Endothelial cell of umbilical vein (primary cell): ENCODE data around the gene TTLL5. TPM values are rescaled to one million over a fixed set of nuclear protein-coding genes. Genes with fewer than 3 reads are reported as not detected.

ENCODE experiments used
- BruUV-seq: library from RNA; stranded (reverse); fragments of 400-500 nt; replicated peaks from 2 replicates; lab custom pipeline; 2021; lab: Mats Ljungman, UMichigan
- CTCF ChIA-PET: fragments of 300-600, 350-600 bp; sonication (Branson Sonifier 250); formaldehyde crosslinking; loops from one replicate; lab custom pipeline; 2021; ENCODE audit warnings: antibody characterized with exemption, inconsistent platforms; lab: Charles Lee
- POLR2A ChIA-PET: fragments of 300-600, 350-600 bp; sonication (Branson Sonifier 250); formaldehyde crosslinking; loops from one replicate; lab custom pipeline; 2021; ENCODE audit warnings: antibody characterized with exemption, inconsistent platforms; lab: Charles Lee
- DNase-seq: peaks from one replicate; pipeline ENCODE4 v3.0.0-alpha.2; 2011; ENCODE audit warnings: low read depth, low spot score
- FAIRE-seq: peaks from 2 replicates; lab custom pipeline; 2011; peaks lifted over from hg19 to GRCh38; lab: Jason Lieb, UNC
- H2AFZ ChIP-seq: 2 replicates; pipeline ENCODE4 v1.6.0; 2012; ENCODE audit warnings: low read depth, low read length, control low read depth, inconsistent platforms
- H3K27ac ChIP-seq: 2 replicates; pipeline ENCODE4 v1.5.1; 2011; ENCODE audit warnings: low read depth, mild to moderate bottlenecking, control low read depth, low read length, moderate library complexity; ENCODE audit not compliant: insufficient read depth
- H3K27me3 ChIP-seq, 2 experiments: 2 replicates each; pipeline versions ENCODE4 v1.6.0 to v1.6.1; 2011; ENCODE audit warnings: low read length in 2 of 2, mixed read lengths in 1 of 2; ENCODE audit not compliant: control insufficient read depth in 2 of 2, insufficient read depth in 2 of 2
- H3K36me3 ChIP-seq, 2 experiments: 2 replicates in 1 of 2; 3 replicates in 1 of 2; pipeline ENCODE4 v1.5.1; 2011; ENCODE audit warnings: low read length in 2 of 2, mild to moderate bottlenecking in 1 of 2, moderate library complexity in 1 of 2; ENCODE audit not compliant: control insufficient read depth in 2 of 2, insufficient read depth in 2 of 2; ENCODE audit errors: extremely low read depth in 1 of 2
- H3K4me1 ChIP-seq: 3 replicates; pipeline ENCODE4 v1.5.1; 2011; ENCODE audit warnings: mild to moderate bottlenecking, low read length; ENCODE audit not compliant: control insufficient read depth, insufficient read depth; ENCODE audit errors: extremely low read depth
- H3K4me2 ChIP-seq: 2 replicates; pipeline ENCODE4 v1.6.1; 2011; ENCODE audit warnings: low read length, control low read depth, mixed read lengths; ENCODE audit not compliant: insufficient read depth
- H3K4me3 ChIP-seq, 3 experiments: fragments of 200-600 bp in 1 of 3; sonication (generic), shearing (Covaris generic) in 1 of 3; replicated peaks in 1 of 3; 2 replicates each; pipeline ENCODE4 v1.5.1; 2011 to 2016; ENCODE audit warnings: control low read depth in 3 of 3, low read length in 3 of 3, mild to moderate bottlenecking in 2 of 3, inconsistent platforms in 1 of 3, low read depth in 1 of 3, moderate library complexity in 1 of 3; ENCODE audit not compliant: insufficient read depth in 1 of 3
- H3K79me2 ChIP-seq: 2 replicates; pipeline ENCODE4 v1.6.0; 2012; ENCODE audit warnings: low read length, inconsistent platforms; ENCODE audit not compliant: control insufficient read depth, insufficient read depth
- H3K9ac ChIP-seq: replicated peaks from 2 replicates; pipeline ENCODE3; 2011; ENCODE audit warnings: low read length, control low read depth; ENCODE audit not compliant: insufficient read depth; ENCODE audit errors: extremely low read depth
- H3K9me1 ChIP-seq: replicated peaks from 3 replicates; pipeline ENCODE4 v1.6.0; 2011; ENCODE audit warnings: mild to moderate bottlenecking, low read length; ENCODE audit not compliant: control insufficient read depth, insufficient read depth; ENCODE audit errors: extremely low read depth
- H3K9me3 ChIP-seq: replicated peaks from 2 replicates; pipeline ENCODE4 v1.5.1; 2012; ENCODE audit warnings: low read length, inconsistent platforms; ENCODE audit not compliant: control insufficient read depth, insufficient read depth
- H4K20me1 ChIP-seq: replicated peaks from 2 replicates; pipeline ENCODE3; 2011; ENCODE audit warnings: mild to moderate bottlenecking, low read length; ENCODE audit not compliant: control insufficient read depth, insufficient read depth; ENCODE audit errors: extremely low read depth
- EZH2 ChIP-seq: IDR thresholded peaks from 2 replicates; pipeline ENCODE4 v1.6.1; 2012; ENCODE audit warnings: borderline replicate concordance, low read depth, mild to moderate bottlenecking, moderate library complexity, low read length, inconsistent platforms; ENCODE audit not compliant: severe bottlenecking
- FOS ChIP-seq: IDR thresholded peaks from 2 replicates; pipeline ENCODE4 v1.6.1; 2011; ENCODE audit warnings: mild to moderate bottlenecking, low read length, moderate library complexity, borderline replicate concordance; ENCODE audit not compliant: insufficient read depth
- GATA2 ChIP-seq: IDR thresholded peaks from 2 replicates; pipeline ENCODE4 v1.7.0; 2011; ENCODE audit warnings: low read depth, mild to moderate bottlenecking, moderate library complexity, mixed read lengths, low read length; ENCODE audit not compliant: insufficient read length, insufficient read depth
- JUN ChIP-seq: IDR thresholded peaks from 2 replicates; pipeline ENCODE4 v1.6.1; 2011; ENCODE audit warnings: borderline replicate concordance, low read depth; ENCODE audit not compliant: insufficient read length, insufficient read depth
- MYC ChIP-seq: IDR thresholded peaks from one replicate; pipeline ENCODE4 v1.6.1; 2011; ENCODE audit warnings: mild to moderate bottlenecking, low read depth, low read length
- POLR2A ChIP-seq: IDR thresholded peaks from 2 replicates; pipeline ENCODE4 v1.6.1; 2012; ENCODE audit warnings: low read depth, mild to moderate bottlenecking, control low read depth, low read length
- POLR2AphosphoS5 ChIP-seq: IDR thresholded peaks from 2 replicates; pipeline ENCODE4 v1.6.1; 2012; ENCODE audit warnings: low read depth, mild to moderate bottlenecking, control low read depth, low read length, moderate library complexity; ENCODE audit not compliant: insufficient read depth
- dilution Hi-C: fragments of 300-500 bp; cut with MboI; formaldehyde crosslinking; loops from one replicate; pipeline ENCODE4 v1.15.0; 2019; ENCODE audit warnings: low sequenced_read_pairs; ENCODE audit not compliant: extremely low pct_ligation_motif_present
- intact Hi-C: fragments of 100-400 bp; cut with micrococcal nuclease; formaldehyde crosslinking; loops from one replicate; pipeline ENCODE4 v1.10.0; 2022
- polyA plus RNA-seq, 4 experiments: library from polyadenylated mRNA; depleted of rRNA in 3 of 4; stranded (reverse) in 3 of 4; unstranded in 1 of 4; fragments of >200 nt; gene quantifications; 2 replicates each; pipeline versions ENCODE4 v1.2.1 to v1.2.3, GENCODE V29; 2011 to 2012; ENCODE audit warnings: missing spikeins in 1 of 4
- total RNA-seq: library from RNA; stranded (reverse); gene quantifications from 2 replicates; pipeline ENCODE4 v1.2.3, GENCODE V29; 2021
- TF ChIP-seq, protein P1 (sequence below): IDR thresholded peaks from 2 replicates; pipeline ENCODE4 v1.6.1; 2011; ENCODE audit not compliant: insufficient read depth, insufficient read length
- TF ChIP-seq, protein P2 (sequence below), 2 donors: IDR thresholded peaks; 1 replicate in 1 of 2; 2 replicates in 1 of 2; pipeline ENCODE4 v1.5.1; 2011; ENCODE audit warnings: low read length in 2 of 2, mild to moderate bottlenecking in 2 of 2, moderate library complexity in 2 of 2, control low read depth in 1 of 2, inconsistent platforms in 1 of 2, low read depth in 1 of 2; ENCODE audit not compliant: insufficient read depth in 1 of 2; ENCODE audit errors: extremely low read depth in 1 of 2

TTLL5 gene
- total and polyA plus RNA-seq, 2 donors (not counting 3 experiments of a cell fraction or from before 2014, with no cell fraction given): 33.2 to 93.6 TPM

DNA sequence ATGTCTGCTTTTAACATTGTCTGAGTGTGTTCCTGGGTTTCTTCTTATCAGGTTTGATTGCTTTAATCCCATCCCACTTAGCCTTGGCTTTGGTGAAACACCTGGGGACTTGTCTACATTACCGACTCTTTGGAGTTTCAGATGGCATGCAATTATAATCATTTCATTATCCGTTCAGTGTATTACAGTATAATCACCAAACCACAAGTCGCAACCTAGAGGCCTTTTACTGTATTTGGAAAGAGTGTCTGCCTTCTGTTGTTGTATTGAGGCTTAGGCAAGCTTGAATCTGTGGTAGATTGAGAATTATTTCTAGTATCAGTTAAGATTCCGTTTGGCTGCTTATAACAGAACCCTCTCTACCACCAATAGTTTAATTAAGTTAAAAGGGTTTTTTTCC lies 216.8 kb downstream of the TTLL5 start:
- FAIRE-seq: no peak

DNA sequence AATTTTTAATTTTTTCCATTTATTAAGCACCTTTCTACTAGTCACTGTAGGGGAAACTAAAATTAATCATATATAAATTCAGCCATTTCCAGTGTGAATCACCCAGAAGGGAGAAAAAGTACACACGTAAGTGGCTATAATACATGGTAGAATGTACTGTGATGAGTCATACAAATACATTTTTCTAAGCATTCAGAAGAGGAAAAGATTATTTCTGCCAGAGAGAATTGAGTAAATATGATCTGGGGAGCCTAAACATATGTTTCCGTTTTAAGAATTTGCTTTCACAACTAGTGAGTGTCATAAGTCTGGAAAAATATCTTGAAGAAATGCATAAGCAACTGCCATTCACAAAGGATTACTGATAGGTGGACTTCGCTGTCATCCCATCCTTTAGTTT lies 218.0 kb downstream of the TTLL5 start:
- H3K4me1 ChIP-seq: peaks cover 23% of the 10 kb centered on the region
- H3K9me1 ChIP-seq: no peaks in the 10 kb centered on the region
- H3K4me2 ChIP-seq: peak overlapping the region; percentile 41
- DNase-seq: peak; percentile 95
- dilution Hi-C loops (no loop called here), intact Hi-C loops (loop anchor here (1.0 kb wide), 1 partner anchor 8 kb away; no protein-coding TSS in a partner anchor)
- ChIA-PET CTCF (interaction anchor here (0.9 to 4.6 kb wide), 6 partner anchors 8 to 170 kb away, joined by 3 to 23 read pairs (median 6); no protein-coding TSS in a partner anchor), POLR2A (no interaction called here)
- H3K9me3 ChIP-seq: no peaks in the 10 kb centered on the region
- H3K4me3 ChIP-seq: no peak overlapping the region
- H3K9ac ChIP-seq: peak overlapping the region; percentile 67
- H3K36me3 ChIP-seq: peaks cover 0 to 3% of the 10 kb centered on the region in 2 experiments
- H4K20me1 ChIP-seq: no peaks in the 10 kb centered on the region
- FAIRE-seq: peak; percentile 79
- TF ChIP-seq GATA2 (peak; percentile 45), MYC (no peak), POLR2AphosphoS5 (peak; percentile 18), EZH2 (no peak), POLR2A (peak; percentile 59), FOS (peak; percentile 97), JUN (peak; percentile 98)
- TF ChIP-seq, protein P1, sequence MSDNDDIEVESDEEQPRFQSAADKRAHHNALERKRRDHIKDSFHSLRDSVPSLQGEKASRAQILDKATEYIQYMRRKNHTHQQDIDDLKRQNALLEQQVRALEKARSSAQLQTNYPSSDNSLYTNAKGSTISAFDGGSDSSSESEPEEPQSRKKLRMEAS: no peak
- TF ChIP-seq, protein P2, sequence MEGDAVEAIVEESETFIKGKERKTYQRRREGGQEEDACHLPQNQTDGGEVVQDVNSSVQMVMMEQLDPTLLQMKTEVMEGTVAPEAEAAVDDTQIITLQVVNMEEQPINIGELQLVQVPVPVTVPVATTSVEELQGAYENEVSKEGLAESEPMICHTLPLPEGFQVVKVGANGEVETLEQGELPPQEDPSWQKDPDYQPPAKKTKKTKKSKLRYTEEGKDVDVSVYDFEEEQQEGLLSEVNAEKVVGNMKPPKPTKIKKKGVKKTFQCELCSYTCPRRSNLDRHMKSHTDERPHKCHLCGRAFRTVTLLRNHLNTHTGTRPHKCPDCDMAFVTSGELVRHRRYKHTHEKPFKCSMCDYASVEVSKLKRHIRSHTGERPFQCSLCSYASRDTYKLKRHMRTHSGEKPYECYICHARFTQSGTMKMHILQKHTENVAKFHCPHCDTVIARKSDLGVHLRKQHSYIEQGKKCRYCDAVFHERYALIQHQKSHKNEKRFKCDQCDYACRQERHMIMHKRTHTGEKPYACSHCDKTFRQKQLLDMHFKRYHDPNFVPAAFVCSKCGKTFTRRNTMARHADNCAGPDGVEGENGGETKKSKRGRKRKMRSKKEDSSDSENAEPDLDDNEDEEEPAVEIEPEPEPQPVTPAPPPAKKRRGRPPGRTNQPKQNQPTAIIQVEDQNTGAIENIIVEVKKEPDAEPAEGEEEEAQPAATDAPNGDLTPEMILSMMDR (IDR thresholded peaks at IDR 0.05; ENCODE audit: extremely low read depth in 1 of 2, insufficient read depth in 1 of 2, low read depth in 1 of 2, low read length in 2 of 2): no peak
- H2AFZ ChIP-seq: no peak overlapping the region
- no peaks in the 10 kb centered on the region for H3K79me2 ChIP-seq
- no peaks in the 10 kb centered on the region for H3K27me3 ChIP-seq
- peak overlapping the region; percentile 95 for H3K27ac ChIP-seq
- BruUV-seq: no TSS peak

More for the DNA sequence above, 216.8 kb downstream of the TTLL5 start:
- Histone ChIP-seq H3K27me3 (no peaks in the 10 kb centered on the region), H3K4me3 (no peak overlapping the region), H3K27ac (peak overlapping the region; percentile 95), H3K36me3 (peaks cover 0 to under 1% of the 10 kb centered on the region in 2 experiments), H3K9me3 (no peaks in the 10 kb centered on the region), H3K9me1 (no peaks in the 10 kb centered on the region), H4K20me1 (no peaks in the 10 kb centered on the region), H3K9ac (no peak overlapping the region), H3K79me2 (no peaks in the 10 kb centered on the region), H2AFZ (no peak overlapping the region), H3K4me1 (peaks cover 23% of the 10 kb centered on the region), H3K4me2 (no peak overlapping the region)
- no peak for DNase-seq
- POLR2A ChIA-PET: no interaction called here
- intact Hi-C loops (no loop called here), dilution Hi-C loops (no loop called here)
- BruUV-seq: no TSS peak
- CTCF ChIA-PET: interaction anchor here (4.6 kb wide), 1 partner anchor 11 kb away, joined by 21 read pairs; no protein-coding TSS in a partner anchor
- TF ChIP-seq, protein P2 (IDR thresholded peaks at IDR 0.05; ENCODE audit: extremely low read depth in 1 of 2, insufficient read depth in 1 of 2, low read depth in 1 of 2, low read length in 2 of 2): no peak
- no peak for TF ChIP-seq POLR2AphosphoS5
- TF ChIP-seq FOS: no peak
